Fibroblast of lung (primary cell): Measurements from ENCODE around the gene VIPR2. TPM values are rescaled to one million over a fixed set of nuclear protein-coding genes. Genes with fewer than 3 reads are reported as not detected.
A peak's percentile ranks its signal among the peaks of the same experiment; 100 is the strongest.

ENCODE experiments used
- DNase-seq, 2 donors: peaks; one replicate each; pipeline versions ENCODE4 v3.0.0 to v3.0.0-alpha.2; 2010; ENCODE audit warnings: low read depth in 2 of 2
- H2AFZ ChIP-seq: 2 replicates; pipeline ENCODE4 v1.5.1; 2012; ENCODE audit warnings: low read length, control low read depth, inconsistent platforms
- H3K27ac ChIP-seq: 2 replicates; pipeline ENCODE4 v1.5.1; 2011; ENCODE audit warnings: low read length, control low read depth; ENCODE audit not compliant: insufficient read depth
- H3K27me3 ChIP-seq: 2 replicates; pipeline ENCODE4 v1.5.1; 2011; ENCODE audit warnings: mild to moderate bottlenecking, low read length; ENCODE audit not compliant: control insufficient read depth, insufficient read depth
- H3K36me3 ChIP-seq: 2 replicates; pipeline ENCODE4 v1.5.1; 2011; ENCODE audit warnings: low read length; ENCODE audit not compliant: control insufficient read depth, insufficient read depth
- H3K4me1 ChIP-seq: 2 replicates; pipeline ENCODE4 v1.5.1; 2011; ENCODE audit warnings: low read length; ENCODE audit not compliant: control insufficient read depth, insufficient read depth; ENCODE audit errors: extremely low read depth
- H3K4me2 ChIP-seq: 2 replicates; pipeline ENCODE4 v1.5.1; 2011; ENCODE audit warnings: low read length, control low read depth; ENCODE audit not compliant: insufficient read depth; ENCODE audit errors: extremely low read depth
- H3K4me3 ChIP-seq, 4 experiments: fragments of 200-600 bp in 1 of 4; sonication (generic) in 1 of 4; replicated peaks in 1 of 4; 2 replicates each; pipeline ENCODE4 v1.5.1; 2011 to 2016; ENCODE audit warnings: low read length in 4 of 4, low read depth in 3 of 4, mild to moderate bottlenecking in 3 of 4, control low read depth in 2 of 4, inconsistent platforms in 1 of 4, mixed read lengths in 1 of 4; ENCODE audit not compliant: insufficient read depth in 1 of 4; ENCODE audit errors: control extremely low read depth in 1 of 4
- H3K79me2 ChIP-seq: 2 replicates; pipeline ENCODE4 v1.5.1; 2012; ENCODE audit warnings: mild to moderate bottlenecking, low read length, inconsistent platforms; ENCODE audit not compliant: control insufficient read depth, insufficient read depth
- H3K9ac ChIP-seq: 2 replicates; pipeline ENCODE4 v1.5.1; 2011; ENCODE audit warnings: mild to moderate bottlenecking, low read length, control low read depth; ENCODE audit not compliant: insufficient read depth
- H3K9me3 ChIP-seq: 2 replicates; pipeline ENCODE4 v1.5.1; 2012; ENCODE audit warnings: low read depth, low read length; ENCODE audit not compliant: control insufficient read depth, insufficient read depth
- H4K20me1 ChIP-seq: 2 replicates; pipeline ENCODE4 v1.5.1; 2011; ENCODE audit warnings: low read length; ENCODE audit not compliant: control insufficient read depth, insufficient read depth; ENCODE audit errors: extremely low read depth
- EZH2 ChIP-seq: IDR thresholded peaks from 2 replicates; pipeline ENCODE4 v1.5.1; 2012; ENCODE audit warnings: low read length, control low read depth, mild to moderate bottlenecking; ENCODE audit errors: missing control alignments
- polyA plus RNA-seq, 2 donors: library from polyadenylated mRNA; depleted of rRNA in 1 of 2; stranded (reverse) in 1 of 2; unstranded in 1 of 2; fragments of >200 nt; gene quantifications; 2 replicates each; pipeline ENCODE4 v1.2.1, GENCODE V29; 2011 to 2012; ENCODE audit warnings: missing spikeins in 1 of 2
- total RNA-seq: library from RNA; depleted of rRNA; stranded (reverse); fragments of >200 nt; gene quantifications from 2 replicates; pipeline ENCODE4 v1.2.1, GENCODE V29; 2014
- TF ChIP-seq, protein P1 (sequence below), 2 donors: IDR thresholded peaks in 1 of 2; conservative IDR thresholded peaks in 1 of 2; 1 replicate in 1 of 2; 2 replicates in 1 of 2; pipeline ENCODE4 v1.5.1; 2011 to 2012; ENCODE audit warnings: low read length in 2 of 2, control low read depth in 1 of 2, inconsistent platforms in 1 of 2, low read depth in 1 of 2, mild to moderate bottlenecking in 1 of 2

The VIPR2 gene
- total and polyA plus RNA-seq, 2 donors (not counting 1 experiment from before 2014, with no cell fraction given), result not detected

DNA sequence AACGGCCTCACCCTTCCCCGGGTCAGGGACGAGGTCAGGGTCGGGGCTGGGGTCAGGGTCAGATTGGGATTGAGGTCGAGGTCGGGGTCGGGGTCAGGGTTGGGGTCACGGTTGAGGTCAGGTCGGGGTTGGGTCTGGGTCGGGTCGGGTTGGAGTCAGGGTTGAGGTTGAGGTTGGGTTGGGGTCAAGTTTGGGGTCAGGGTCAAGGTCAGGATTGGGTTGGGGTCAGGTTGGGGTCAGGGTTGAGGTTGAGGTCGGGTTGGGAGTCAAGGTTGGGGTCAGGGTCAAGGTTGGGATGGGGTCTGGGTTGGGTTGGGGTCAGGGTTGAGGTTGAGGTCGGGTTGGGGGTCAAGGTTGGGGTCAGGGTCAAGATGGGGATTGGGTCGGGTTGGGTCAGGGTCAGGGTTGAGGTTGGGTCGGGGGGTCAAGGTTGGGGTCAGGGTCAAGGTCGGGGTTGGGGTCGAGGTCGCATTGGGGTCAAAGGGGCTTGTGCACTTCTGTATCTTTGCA lies 131.4 kb downstream of the VIPR2 start:
- Histone ChIP-seq H3K36me3 (no peaks in the 10 kb centered on the region), H3K9me3 (no peaks in the 10 kb centered on the region), H4K20me1 (no peaks in the 10 kb centered on the region), H3K4me2 (no peak overlapping the region), H3K79me2 (no peaks in the 10 kb centered on the region), H3K9ac (no peak overlapping the region), H3K27ac (no peak overlapping the region), H3K4me1 (no peaks in the 10 kb centered on the region), H2AFZ (no peak overlapping the region), H3K4me3 (no peak overlapping the region), H3K27me3 (no peaks in the 10 kb centered on the region)
- TF ChIP-seq EZH2, result no peak
- TF ChIP-seq, protein P1, sequence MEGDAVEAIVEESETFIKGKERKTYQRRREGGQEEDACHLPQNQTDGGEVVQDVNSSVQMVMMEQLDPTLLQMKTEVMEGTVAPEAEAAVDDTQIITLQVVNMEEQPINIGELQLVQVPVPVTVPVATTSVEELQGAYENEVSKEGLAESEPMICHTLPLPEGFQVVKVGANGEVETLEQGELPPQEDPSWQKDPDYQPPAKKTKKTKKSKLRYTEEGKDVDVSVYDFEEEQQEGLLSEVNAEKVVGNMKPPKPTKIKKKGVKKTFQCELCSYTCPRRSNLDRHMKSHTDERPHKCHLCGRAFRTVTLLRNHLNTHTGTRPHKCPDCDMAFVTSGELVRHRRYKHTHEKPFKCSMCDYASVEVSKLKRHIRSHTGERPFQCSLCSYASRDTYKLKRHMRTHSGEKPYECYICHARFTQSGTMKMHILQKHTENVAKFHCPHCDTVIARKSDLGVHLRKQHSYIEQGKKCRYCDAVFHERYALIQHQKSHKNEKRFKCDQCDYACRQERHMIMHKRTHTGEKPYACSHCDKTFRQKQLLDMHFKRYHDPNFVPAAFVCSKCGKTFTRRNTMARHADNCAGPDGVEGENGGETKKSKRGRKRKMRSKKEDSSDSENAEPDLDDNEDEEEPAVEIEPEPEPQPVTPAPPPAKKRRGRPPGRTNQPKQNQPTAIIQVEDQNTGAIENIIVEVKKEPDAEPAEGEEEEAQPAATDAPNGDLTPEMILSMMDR (conservative IDR thresholded peaks at IDR 0.05 in 1 of 2, IDR thresholded peaks at IDR 0.05 in 1 of 2; ENCODE audit: low read depth in 1 of 2, low read length in 2 of 2), result no peak
- no peak for DNase-seq

DNA sequence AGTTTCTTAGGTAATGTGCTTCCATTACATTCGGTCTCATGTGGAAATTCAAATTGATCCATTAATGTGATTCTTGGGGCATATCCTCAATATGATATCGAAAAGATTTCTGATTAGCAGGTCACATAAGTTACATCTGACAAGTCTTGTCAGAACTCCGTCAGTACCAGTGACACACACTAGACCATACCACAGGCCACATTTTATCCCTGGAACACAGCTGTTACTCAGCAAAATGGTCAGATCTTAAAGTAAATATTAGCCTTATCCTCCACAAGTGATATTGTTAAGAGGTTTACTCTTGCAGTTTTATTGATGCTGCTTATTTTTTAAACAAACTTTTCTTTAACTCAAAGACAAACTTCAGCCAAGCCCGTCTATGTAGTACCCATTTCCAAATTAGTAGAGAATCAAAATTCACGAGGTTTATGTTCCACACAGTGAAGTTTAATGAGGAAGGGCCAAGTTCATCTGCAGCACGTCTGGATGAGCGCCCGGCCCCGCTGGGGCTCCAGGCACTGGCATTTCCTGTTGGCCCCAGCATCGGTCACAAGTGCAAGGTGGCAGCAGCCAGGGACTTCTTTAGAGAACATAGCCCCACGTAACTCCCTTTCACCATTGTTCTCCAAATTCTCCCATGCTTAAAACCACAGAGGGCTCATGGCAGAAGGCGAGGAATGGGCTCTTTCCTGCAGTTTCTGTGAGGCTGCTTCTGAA lies 132.2 kb downstream of the VIPR2 start:
- Histone ChIP-seq H3K9me3 (no peaks in the 10 kb centered on the region), H3K9ac (no peak overlapping the region), H3K4me2 (no peak overlapping the region), H3K27me3 (no peaks in the 10 kb centered on the region), H3K27ac (no peak overlapping the region), H3K4me3 (no peak overlapping the region), H3K36me3 (no peaks in the 10 kb centered on the region), H3K79me2 (no peaks in the 10 kb centered on the region), H3K4me1 (no peaks in the 10 kb centered on the region), H2AFZ (no peak overlapping the region), H4K20me1 (no peaks in the 10 kb centered on the region)
- no peak for TF ChIP-seq EZH2
- TF ChIP-seq, protein P1 (conservative IDR thresholded peaks at IDR 0.05 in 1 of 2, IDR thresholded peaks at IDR 0.05 in 1 of 2; ENCODE audit: low read depth in 1 of 2, low read length in 2 of 2), result no peak
- peak in 1 of 2 donors; percentile 11 for DNase-seq

DNA sequence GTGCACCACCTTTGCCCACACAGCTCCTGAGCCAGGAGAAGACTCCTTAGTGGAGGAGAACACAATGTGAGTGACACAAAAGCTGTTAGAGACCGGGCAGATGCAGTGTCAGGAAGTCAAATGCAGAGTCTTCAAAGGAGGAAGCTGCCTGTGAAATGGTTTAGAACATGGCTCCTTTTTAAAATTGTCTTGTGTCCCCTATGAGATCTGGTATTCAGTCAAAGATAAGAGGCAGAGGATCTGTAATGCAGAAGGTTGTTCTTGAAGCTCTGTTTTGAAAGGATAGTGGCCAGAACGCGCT lies 133.0 kb downstream of the VIPR2 start:
- no peak overlapping the region for H2AFZ ChIP-seq

More for the DNA sequence above, 133.0 kb downstream of the VIPR2 start:
- Histone ChIP-seq H3K9me3 (no peaks in the 10 kb centered on the region), H3K4me3 (no peak overlapping the region), H3K27ac (no peak overlapping the region), H3K36me3 (no peaks in the 10 kb centered on the region), H3K4me2 (no peak overlapping the region), H3K4me1 (no peaks in the 10 kb centered on the region), H3K27me3 (no peaks in the 10 kb centered on the region), H4K20me1 (no peaks in the 10 kb centered on the region), H3K9ac (no peak overlapping the region), H3K79me2 (no peaks in the 10 kb centered on the region)
- no peak for TF ChIP-seq EZH2
- TF ChIP-seq, protein P1 (conservative IDR thresholded peaks at IDR 0.05 in 1 of 2, IDR thresholded peaks at IDR 0.05 in 1 of 2; ENCODE audit: low read depth in 1 of 2, low read length in 2 of 2), result no peak
- DNase-seq, result no peak
